NCI-H2227 treated with DMSO at 0.1 percent for 48 hours (cell line): ENCODE measurements around the gene MRPL50.

ENCODE experiments used
- DNase-seq: peaks from one replicate; lab custom pipeline; 2025; lab: John Stamatoyannopoulos, UW

The MRPL50 gene

DNA sequence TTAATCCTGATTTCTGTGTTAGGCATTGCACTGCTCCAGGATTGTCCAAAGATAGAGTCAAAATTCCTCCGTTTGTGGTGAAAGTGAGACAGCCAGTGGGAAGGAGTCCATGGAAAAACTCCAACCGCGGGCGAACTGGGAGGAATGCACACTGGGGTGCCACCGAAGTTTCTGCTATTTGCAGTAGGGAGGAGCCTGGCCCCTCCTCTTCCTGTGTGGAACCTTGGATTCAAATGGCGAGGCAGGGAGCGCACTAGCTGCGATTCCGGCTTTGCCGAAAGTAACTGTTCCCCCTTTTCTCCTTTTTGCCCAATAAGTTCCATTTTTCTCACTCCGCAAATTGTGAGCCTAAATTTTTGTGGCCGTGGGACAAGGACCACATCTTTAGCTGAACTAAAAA is 22.9 kb downstream of the MRPL50 start:
- no peak for DNase-seq

DNA sequence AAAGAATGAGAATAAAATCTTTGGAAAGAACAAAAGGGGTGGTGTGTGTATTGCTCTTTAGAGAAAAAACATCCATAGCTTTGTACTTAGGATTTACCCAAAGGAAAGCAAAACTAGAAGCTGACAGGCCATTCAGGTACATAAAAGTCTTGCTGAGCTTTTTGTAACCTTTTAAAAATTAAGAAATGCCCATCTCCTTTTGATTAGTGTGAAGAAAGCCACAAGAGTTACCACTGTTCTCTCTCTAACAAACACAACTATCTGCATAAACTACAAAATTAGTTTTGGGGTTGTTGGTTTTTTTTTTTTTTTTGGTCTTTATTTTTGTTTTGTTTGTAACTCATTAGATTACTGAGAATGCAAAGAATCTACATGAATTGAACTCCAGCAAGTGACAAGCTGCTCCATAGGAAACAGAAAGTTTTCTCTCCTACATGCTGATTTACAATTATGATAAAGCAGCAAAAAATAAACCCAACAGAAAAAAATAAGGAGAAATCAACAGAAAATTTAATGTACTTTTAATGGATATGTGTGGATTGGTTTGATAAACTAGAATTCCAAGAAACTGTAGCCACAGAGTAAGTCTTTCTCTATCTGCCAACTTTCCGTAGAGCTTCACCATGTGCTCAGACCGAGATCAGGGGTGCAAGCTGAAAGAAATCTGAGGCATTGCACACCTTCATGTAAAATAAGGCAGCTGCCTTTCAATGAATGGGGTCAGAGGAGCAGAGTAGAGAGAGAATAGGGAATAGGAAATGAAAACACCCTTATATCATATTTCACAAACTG is 25.9 kb downstream of the MRPL50 start:
- DNase-seq = no peak

GRCh38 chr9:101371813-101372212 is 26.6 kb downstream of the MRPL50 start:
- DNase-seq = no peak

- DNase-seq = no peak
These were observed 28.4 kb downstream of the MRPL50 start for GRCh38 chr9:101369884-101370531.

DNA sequence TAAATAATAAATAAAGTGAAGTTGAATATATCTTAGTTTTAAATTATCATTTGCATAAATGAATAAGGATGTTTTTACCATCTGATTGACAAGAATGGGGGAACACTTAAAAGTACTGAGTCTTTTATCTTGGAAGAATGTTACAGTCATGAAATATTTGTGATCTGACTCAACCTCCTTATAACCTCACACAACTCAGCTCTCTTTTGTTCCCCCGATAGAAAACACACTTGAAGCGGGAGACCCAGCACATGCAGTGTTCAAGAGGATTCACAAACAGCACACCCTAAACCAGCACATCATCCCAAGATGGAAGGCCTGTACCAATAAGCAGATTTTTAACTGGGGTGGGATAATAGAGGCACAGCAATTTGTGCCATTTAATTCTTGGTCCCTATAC is 29.1 kb downstream of the MRPL50 start:
- no peak for DNase-seq

GRCh38 chr9:101367323-101367722 is 31.1 kb downstream of the MRPL50 start:
- no peak for DNase-seq

GRCh38 chr9:101366038-101366756 is 32.2 kb downstream of the MRPL50 start:
- no peak for DNase-seq

DNA sequence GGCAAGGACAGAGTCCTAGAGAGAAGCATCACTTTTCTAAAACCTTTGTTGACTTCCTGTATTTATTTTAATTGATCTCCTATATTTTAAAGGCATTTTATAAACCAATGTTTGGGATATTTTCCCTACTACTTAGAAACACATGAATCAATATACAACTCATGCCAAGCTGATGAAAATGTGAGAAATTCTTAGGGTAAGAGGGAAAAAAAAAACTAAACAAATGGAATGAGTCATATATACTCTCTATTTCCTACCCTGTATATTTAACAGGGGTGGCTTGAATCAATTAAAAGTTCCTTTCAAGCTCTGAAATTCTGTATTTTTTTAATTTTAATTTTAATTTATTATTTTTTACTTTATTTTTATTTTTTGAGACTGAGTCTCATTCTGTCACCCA is 33.2 kb downstream of the MRPL50 start:
- no peak for DNase-seq

DNA sequence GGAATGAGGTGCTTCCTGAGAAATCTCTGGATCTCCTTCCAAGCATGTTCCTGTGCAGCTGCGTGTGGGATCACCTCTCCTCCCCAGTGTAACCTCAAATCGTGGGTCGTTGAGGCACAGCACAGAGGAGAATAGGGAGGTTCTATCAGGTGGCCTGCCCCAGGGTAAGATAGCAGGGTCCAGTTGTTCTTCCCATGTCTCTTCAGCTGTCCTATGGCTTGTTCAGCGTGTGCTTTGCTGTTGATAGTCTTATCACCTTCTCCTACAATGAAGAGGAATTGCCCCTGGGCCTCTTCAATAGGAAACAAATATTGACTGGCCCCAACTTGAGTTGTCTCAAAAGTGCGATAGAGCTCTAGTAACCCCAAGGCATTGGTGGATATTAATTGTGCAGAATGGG is 36.0 kb downstream of the MRPL50 start:
- DNase-seq = no peak

DNA sequence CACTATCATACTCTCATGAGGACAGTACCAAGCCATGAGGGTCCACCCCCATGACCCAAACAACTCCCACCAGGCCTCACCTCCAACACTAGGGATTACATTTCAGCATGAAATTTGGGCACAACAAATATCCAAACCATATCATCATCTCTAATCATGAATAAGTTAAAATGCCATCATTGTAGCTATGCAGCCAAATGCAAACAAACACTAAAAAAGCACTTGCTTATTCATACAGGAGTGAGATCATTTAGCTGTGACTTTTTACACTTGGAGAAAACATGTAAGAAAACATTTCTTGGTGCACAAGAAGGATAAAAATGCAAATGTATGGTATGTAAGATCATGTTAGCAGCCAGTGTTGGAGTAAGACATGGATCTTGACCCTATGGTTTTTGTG is 37.8 kb downstream of the MRPL50 start:
- DNase-seq = no peak

DNA sequence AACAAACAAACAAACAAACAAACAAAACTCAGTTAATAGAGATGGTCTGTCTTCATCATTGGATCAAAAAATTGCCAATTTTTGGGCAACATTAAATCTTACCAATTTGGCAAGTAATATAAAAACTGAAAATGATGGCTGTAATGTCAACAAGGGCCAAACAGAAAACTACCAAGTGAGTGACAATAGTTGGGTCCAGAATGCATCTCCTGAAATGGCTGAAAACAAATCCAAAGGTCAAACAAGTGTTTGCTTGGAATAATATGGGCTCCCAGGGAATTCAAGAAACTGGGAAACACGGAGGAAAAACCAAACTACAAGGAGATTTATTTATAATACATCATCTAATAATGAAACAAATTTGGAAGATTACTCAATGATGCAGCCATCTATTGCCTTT is 38.7 kb downstream of the MRPL50 start:
- no peak for DNase-seq

- no peak for DNase-seq
These were observed 41.8 kb downstream of the MRPL50 start for GRCh38 chr9:101356619-101357018.

DNA sequence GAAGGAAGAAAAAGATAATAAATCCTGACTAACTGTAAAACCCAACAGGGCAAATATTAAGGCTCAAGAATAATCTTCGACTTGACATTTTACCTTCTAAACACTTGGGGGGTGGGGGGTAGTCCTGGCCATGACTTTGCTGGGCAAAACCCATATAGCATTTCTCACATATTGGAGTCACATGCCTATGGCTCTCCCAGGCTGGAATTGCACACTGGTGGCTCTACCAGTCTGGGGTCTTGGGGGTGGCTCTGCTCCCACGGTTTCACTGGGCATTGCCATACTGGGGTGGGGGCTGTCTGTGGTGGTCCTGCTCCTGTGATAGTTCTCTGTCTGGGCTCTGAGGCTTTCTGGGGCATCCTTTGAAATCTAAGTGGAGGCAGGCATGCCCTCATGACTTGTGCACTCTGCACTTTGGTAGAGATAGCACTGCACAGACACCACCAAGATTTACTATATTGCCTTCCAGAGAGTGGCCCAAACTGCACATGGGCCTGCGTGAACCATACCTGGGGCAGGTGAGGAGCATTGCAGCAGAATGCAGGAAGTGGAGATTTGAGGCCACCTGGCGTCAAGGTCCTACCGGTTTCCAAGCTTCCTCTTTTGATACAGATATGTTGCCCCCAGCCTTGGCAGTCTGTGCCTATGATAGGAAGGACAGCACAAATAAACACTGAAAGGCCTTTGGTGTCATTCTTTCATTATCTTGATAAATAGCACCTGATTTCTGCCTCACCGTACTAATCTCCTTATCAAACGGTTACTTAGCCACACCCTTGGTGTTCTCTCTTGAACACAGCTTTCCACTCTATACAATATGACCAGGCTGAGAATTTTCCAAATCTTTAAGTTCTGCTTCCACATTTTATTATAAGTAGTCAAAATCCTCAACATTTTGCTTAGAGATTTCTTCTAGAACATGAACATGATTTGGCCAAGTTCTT is 43.4 kb downstream of the MRPL50 start:
- no peak for DNase-seq

DNA sequence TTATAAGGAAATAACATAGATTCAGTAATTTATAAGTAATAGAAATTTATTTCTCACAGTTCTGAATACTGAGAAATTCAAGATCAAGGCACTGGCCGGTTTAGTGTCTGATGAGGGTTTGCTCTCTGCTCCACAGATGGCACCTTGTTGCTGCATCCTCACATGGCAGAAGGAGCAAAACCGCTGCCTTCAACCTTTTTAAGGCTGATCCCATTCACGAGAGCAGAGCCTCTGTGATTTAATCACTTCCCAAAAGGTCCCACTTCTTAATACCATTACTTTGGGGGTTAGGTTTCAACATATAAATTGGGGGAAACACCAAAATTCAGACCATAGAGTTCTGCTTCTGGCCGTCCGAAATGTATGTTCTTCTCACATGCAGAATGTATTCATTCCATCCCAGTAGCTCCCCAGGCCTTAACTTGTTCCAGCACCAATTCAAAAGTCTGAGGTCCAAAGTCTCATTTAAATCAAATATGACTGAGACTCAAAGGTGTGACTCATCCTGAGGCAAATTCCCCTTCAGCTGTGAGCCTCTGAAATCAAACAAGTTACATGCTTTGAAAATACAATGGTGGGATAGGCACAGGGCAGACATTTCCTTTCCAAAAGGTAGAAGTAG is 44.2 kb downstream of the MRPL50 start:
- DNase-seq = no peak

DNA sequence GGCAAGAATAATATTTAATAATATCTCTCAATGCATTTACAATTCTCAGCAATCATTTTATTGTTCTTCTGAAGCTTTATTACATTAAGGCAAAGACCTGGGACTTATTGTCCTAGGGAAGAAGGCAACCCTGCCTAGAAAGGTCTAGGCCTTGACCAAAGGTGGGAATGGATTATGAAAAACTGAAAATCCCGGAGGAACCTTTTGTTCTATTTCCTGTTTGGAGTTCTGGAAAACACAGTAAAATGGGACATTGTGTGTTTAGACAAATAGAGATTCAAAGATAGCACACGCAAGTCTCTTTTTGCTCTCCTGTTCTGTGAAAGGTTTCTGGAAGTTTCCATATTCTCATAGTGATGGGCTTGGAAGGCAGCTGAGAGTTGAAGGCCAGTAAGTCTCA is 44.7 kb downstream of the MRPL50 start:
- no peak for DNase-seq

DNA sequence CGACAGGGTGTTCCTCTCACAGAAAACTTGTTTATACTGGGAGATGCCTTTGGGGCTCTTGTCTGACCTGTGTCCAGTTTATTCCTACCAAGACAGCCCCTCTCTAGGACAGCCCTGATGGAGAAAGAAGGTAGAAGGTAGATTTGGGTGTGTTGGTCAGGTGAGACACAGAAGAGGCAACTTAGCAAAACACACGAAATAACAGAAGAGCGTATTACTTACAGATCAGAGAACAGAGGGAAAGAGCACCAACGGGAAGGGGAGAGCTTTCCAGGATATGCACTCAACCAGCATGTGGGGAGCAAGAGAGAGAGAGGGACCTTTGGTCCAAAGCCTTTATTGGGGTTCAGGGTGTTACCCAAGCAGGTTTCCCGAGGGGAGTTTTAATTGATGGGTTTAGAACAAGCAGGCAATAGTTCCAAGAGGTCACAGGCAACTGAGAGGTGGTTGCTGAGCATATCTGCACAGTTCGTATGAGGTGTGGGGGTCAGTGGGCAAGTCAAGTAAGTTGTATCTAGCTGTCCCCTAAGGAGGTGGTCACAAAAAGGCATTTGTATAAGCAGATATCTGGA is 45.4 kb downstream of the MRPL50 start:
- no peak for DNase-seq

DNA sequence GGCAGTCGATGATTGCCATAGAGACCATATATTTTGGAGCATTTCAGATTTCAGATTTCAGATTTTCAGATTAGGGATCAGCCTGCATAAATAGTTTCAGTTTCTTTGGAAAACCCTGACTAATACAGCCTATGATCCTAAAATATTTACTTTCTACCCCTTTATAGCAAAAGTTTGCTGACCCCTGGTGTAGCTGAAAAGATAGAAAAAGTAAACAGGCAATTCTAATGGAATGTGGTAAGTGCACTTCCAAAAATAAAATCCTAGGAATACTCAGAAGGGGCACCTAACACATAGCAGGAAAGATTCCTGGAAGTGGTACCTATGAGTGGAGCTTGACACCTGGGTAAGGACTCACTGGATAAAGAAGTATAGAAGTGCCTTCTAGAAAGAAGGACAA is 48.1 kb downstream of the MRPL50 start:
- no peak for DNase-seq

DNA sequence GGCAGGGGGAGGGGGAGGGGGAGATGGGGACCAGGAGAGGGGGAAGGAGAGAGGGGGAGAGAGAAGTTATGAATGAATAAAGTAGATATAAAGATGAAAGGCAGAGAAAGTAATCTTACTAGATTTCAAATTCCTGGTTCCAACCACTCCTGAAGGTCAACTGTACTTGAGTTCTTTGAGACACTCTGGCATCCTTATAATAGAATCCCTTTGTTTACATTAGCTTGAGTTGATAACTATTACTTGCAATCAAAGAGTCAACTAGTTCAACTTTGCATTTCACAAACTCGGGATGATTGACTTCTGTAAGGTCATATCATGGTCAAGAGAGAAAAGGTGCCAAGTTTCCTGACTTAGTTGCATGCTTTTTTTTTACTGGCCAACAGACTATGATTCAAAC is 55.8 kb downstream of the MRPL50 start:
- DNase-seq = no peak

DNA sequence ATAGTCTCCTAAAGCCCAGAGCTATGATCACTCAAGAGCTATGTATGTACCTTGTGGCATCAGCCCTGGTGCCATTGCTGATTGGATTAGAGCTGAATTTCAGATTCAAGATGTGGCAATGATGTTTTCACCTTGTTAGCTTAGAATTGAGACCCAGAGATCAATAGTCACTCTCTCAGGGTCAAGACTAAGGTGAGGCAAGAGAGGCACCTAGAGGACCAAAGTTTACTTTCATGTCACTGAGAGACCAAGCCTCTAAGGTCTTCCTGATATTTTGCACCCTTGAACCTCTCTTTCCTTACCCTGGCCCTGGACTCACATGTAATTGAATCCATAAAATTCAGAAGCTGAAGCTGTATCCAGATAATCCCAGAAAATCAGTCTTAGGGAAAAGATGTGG is 56.5 kb downstream of the MRPL50 start:
- DNase-seq = no peak
